CD4-positive, alpha-beta T cell treated with Interleukin-6 at 100 ng/mL for 8 hours (primary cell): ENCODE data around the gene LMOD1.

Source experiments
- DNase-seq: peaks from one replicate; pipeline ENCODE4 v3.0.0-alpha.2; 2020; ENCODE audit warnings: mixed read lengths, low spot score

LMOD1 gene

DNA sequence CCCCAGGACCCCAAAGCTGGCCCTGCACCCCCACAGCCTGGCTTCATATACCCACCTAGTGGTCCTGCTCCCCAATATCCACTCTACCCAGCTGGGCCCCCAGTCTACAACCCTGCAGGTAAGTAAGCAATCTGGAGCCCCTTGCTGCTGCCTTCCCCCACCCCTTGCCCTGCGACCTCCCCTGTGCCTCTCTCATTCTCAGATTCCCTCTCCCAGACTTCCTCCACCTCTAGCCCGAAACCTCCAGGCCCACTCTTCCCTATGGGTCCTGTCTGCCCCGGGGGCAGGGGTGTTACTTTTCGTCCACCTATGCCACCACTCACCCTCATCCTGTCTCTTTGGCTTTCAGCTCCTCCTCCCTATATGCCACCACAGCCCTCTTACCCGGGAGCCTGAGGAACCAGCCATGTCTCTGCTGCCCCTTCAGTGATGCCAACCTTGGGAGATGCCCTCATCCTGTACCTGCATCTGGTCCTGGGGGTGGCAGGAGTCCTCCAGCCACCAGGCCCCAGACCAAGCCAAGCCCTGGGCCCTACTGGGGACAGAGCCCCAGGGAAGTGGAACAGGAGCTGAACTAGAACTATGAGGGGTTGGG lies 54.8 kb downstream of the LMOD1 start:
- no peak for DNase-seq

- DNase-seq = no peak
Observed at GRCh38 chr1:201890806-201891450, 55.4 kb downstream of the LMOD1 start.

- no peak for DNase-seq
Observed at GRCh38 chr1:201890223-201890622, 56.1 kb downstream of the LMOD1 start.

GRCh38 chr1:201889090-201889968 lies 57.0 kb downstream of the LMOD1 start:
- DNase-seq = no peak

- no peak for DNase-seq
Observed at GRCh38 chr1:201888282-201889089, 57.9 kb downstream of the LMOD1 start, which contains the start of gene SHISA4. Gene SHISA4, plus strand, starts transcription at chr1:201888898. Its CDS starts 97 bp downstream, at chr1:201888995.

DNA sequence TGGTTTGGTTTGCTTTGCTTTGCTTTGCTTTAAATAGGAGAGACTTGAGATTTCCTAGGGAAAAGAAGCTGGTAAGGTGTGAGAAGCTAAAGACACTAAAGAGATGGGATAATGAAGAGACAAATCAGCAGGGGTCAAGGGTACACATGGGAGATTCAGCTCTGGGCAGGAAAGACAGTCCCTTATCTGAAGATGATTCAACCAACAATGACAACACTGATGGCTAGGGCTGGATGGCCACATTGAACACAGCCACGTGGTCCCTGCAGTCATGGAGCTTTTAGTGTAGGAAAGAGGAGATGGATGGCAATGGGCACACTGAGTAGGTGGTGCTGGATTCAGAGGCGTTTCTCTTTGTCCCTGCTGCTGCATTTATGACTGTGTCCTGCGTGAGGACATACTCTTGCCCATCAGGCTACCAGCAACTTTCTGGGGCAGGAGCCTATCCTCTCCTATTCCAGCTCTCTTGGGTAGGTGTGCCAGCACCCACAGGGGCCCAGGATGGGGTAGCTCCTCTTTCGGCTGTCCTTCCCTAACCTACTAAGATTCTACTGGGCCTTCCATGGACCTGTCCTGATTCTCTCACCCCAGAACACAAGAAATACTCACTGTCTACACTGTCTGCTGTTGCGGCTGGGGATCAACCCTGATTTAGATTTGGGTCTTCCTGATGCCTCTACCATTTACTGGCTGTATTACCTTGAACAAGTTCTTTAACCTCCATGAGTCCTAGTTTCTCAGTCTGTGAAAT lies 59.1 kb downstream of the LMOD1 start:
- no peak for DNase-seq

- DNase-seq = no peak
Observed at GRCh38 chr1:201886103-201886885, 60.1 kb downstream of the LMOD1 start.

- DNase-seq = no peak
Observed at GRCh38 chr1:201885531-201886075, 60.7 kb downstream of the LMOD1 start.

DNA sequence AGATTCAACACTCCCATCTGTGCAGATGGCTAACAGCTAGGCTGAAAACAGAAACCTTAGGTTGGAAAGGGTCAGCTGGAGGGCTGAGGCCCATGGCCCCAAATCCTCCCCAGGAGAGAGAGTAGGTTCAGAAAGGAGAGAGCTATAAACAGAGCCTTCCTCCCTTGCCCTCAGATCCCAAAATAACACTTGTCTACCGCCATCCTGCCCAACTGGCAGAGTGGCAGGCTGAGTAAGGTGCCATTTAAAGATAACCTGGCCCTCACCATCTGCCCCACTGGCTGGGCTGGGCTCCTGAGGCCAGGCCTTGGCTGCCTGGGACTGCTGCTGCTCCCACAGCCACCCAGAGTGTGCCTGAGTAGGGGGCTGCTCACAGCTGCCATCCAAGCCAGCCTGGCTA lies 61.9 kb downstream of the LMOD1 start:
- DNase-seq = no peak

- no peak for DNase-seq
Observed at GRCh38 chr1:201883786-201884185, 62.6 kb downstream of the LMOD1 start.

DNA sequence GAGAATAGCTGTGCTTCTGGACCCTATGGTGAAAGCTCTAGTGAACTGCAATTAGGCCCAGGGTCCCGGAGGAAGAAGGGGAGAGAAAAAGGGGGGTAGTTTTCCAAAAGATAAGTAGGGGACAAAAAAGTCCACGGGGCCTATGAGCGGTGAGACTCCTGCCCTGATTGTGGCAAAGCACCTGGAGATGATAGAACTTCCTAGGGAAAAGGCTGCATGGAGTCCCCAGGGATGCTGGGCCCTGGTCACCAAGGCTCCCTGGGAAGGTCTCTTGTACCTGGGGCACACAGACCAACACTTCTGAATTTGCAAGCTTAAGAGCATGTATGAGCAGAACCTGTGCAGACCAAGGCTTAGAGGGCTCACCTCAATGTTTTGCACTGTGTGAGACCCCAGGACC lies 63.1 kb downstream of the LMOD1 start:
- no peak for DNase-seq

- DNase-seq = no peak
Observed at GRCh38 chr1:201882665-201883132, 63.6 kb downstream of the LMOD1 start.

- DNase-seq = no peak
Observed at GRCh38 chr1:201881617-201882016, 64.7 kb downstream of the LMOD1 start.

GRCh38 chr1:201880928-201881571 lies 65.3 kb downstream of the LMOD1 start:
- no peak for DNase-seq

DNA sequence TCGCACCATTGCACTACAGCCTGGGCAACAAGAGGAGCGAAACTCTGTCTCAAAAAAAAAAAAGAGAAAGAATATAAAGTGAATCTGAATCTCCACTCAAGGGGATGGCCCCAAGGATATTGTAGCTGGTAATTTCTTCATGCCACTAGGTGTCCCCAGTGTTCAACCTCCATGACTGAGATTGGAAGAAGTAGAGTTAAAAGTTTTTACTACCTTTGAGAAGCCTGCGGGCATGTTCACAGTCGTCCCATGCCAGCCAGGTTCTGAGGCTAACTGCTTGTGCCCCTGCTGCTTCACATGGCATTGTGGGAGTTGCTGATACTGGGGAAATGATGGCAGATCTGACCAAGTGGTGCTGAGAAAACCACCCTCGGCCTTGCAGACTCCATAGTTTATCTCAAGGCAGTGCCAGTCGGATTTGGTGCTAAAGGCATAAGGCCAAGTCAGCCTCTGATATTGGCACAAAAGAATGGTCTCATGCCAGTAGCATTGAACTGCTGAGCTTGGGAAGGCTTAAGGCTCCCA lies 68.4 kb downstream of the LMOD1 start:
- no peak for DNase-seq

- no peak for DNase-seq
Observed at GRCh38 chr1:201876148-201876818, 70.1 kb downstream of the LMOD1 start.

GRCh38 chr1:201874672-201875071 lies 71.7 kb downstream of the LMOD1 start:
- DNase-seq = no peak

GRCh38 chr1:201870397-201870796 lies 76.0 kb downstream of the LMOD1 start:
- DNase-seq = no peak

DNA sequence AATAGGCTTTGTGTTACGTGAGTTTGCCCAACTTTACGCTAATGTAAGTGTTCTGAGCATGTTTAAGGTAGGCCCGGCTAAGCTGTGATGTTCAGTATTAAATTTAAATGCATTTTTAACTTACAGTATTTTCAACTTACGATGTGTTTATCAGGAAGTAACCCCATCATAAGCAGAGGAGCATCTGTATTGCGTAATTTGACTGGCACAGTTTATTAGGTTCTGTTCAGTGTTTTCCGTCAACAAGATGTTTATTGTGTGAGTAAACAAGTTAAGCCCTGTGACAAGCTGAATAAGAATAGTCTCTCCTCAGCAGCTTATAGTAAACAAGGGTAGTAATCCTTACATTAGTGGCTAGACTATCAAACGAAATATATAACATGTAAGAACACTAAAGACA lies 84.9 kb downstream of the LMOD1 start:
- no peak for DNase-seq
